WTC11 (cell line): ENCODE measurements around the gene RPS28. TPM values are rescaled to one million over a fixed set of nuclear protein-coding genes. Genes with fewer than 3 reads are reported as not detected.

Source experiments
- ATF1 ChIP-seq: sonication (generic); formaldehyde crosslinking; IDR thresholded peaks from 2 replicates; pipeline ENCODE4 v1.8.1; 2023; ENCODE audit warnings: mild to moderate bottlenecking, moderate library complexity, missing genetic modification reagents
- CBFB ChIP-seq: sonication (generic); formaldehyde crosslinking; IDR thresholded peaks from 2 replicates; pipeline ENCODE4 v1.8.1; 2022; ENCODE audit warnings: mild to moderate bottlenecking, low read depth, missing genetic modification reagents
- CREM ChIP-seq: sonication (generic); formaldehyde crosslinking; IDR thresholded peaks from 2 replicates; pipeline ENCODE4 v1.8.1; 2022; ENCODE audit warnings: mild to moderate bottlenecking, missing genetic modification reagents, moderate library complexity
- ETV6 ChIP-seq: sonication (generic); formaldehyde crosslinking; IDR thresholded peaks from 2 replicates; pipeline ENCODE4 v1.8.1; 2022; ENCODE audit warnings: mild to moderate bottlenecking, missing genetic modification reagents
- FOXK1 ChIP-seq: sonication (generic); formaldehyde crosslinking; IDR thresholded peaks from 2 replicates; pipeline ENCODE4 v1.8.0; 2022; ENCODE audit warnings: mild to moderate bottlenecking, moderate library complexity, missing genetic modification reagents
- FOXP1 ChIP-seq: sonication (generic); formaldehyde crosslinking; IDR thresholded peaks from 2 replicates; pipeline ENCODE4 v1.8.0; 2022; ENCODE audit warnings: missing genetic modification reagents, mild to moderate bottlenecking, moderate library complexity, borderline replicate concordance
- GABPB1 ChIP-seq: sonication (generic); formaldehyde crosslinking; IDR thresholded peaks from 2 replicates; pipeline ENCODE4 v1.8.1; 2023; ENCODE audit warnings: mild to moderate bottlenecking, missing genetic modification reagents
- GTF2I ChIP-seq: fragments of 250-450 bp; sonication (Bioruptor Pico); conservative IDR thresholded peaks from 2 replicates; pipeline ENCODE4 v1.4.0; 2021; ENCODE audit warnings: mild to moderate bottlenecking
- KAT7 ChIP-seq: sonication (generic); formaldehyde crosslinking; IDR thresholded peaks from 2 replicates; pipeline ENCODE4 v1.8.1; 2023; ENCODE audit warnings: missing genetic modification reagents, mild to moderate bottlenecking, borderline replicate concordance
- MYBL2 ChIP-seq: sonication (generic); formaldehyde crosslinking; IDR thresholded peaks from 2 replicates; pipeline ENCODE4 v1.8.1; 2023; ENCODE audit warnings: mild to moderate bottlenecking, moderate library complexity, missing genetic modification reagents
- NFATC4 ChIP-seq: fragments of 250-450 bp; sonication (Bioruptor Pico); IDR thresholded peaks from 2 replicates; pipeline ENCODE4 v1.9.0; 2021; ENCODE audit warnings: mild to moderate bottlenecking
- NFE2L1 ChIP-seq: sonication (generic); formaldehyde crosslinking; IDR thresholded peaks from 2 replicates; pipeline ENCODE4 v1.8.1; 2023; ENCODE audit warnings: missing genetic modification reagents
- NR2C2 ChIP-seq: sonication (generic); formaldehyde crosslinking; IDR thresholded peaks from 2 replicates; pipeline ENCODE4 v1.8.0; 2022; ENCODE audit warnings: mild to moderate bottlenecking, missing genetic modification reagents
- NR3C1 ChIP-seq: sonication (generic); formaldehyde crosslinking; conservative IDR thresholded peaks from 2 replicates; pipeline ENCODE4 v1.8.1; 2023; ENCODE audit warnings: low read depth, mild to moderate bottlenecking, missing genetic modification reagents
- PRRX2 ChIP-seq: fragments of 250-450 bp; sonication (Bioruptor Pico); IDR thresholded peaks from 2 replicates; pipeline ENCODE4 v1.8.0; 2021; ENCODE audit warnings: mild to moderate bottlenecking
- RELA ChIP-seq: sonication (generic); formaldehyde crosslinking; IDR thresholded peaks from 2 replicates; pipeline ENCODE4 v1.8.1; 2022; ENCODE audit warnings: missing genetic modification reagents, mild to moderate bottlenecking, borderline replicate concordance
- SMAD3 ChIP-seq: sonication (generic); formaldehyde crosslinking; IDR thresholded peaks from 2 replicates; pipeline ENCODE4 v1.8.0; 2022; ENCODE audit warnings: missing genetic modification reagents, mild to moderate bottlenecking, borderline replicate concordance
- TEAD1 ChIP-seq: sonication (generic); formaldehyde crosslinking; IDR thresholded peaks from 2 replicates; pipeline ENCODE4 v1.8.0; 2022; ENCODE audit warnings: mild to moderate bottlenecking, missing genetic modification reagents
- ZNF121 ChIP-seq: sonication (generic); formaldehyde crosslinking; IDR thresholded peaks from 2 replicates; pipeline ENCODE4 v1.8.0; 2023; ENCODE audit warnings: missing genetic modification reagents
- ZNF138 ChIP-seq: sonication (generic); formaldehyde crosslinking; conservative IDR thresholded peaks from 2 replicates; pipeline ENCODE4 v1.8.1; 2022; ENCODE audit warnings: mild to moderate bottlenecking, moderate library complexity, missing genetic modification reagents
- total RNA-seq: library from RNA; stranded (reverse); gene quantifications from 3 replicates; pipeline ENCODE4 v1.2.3, GENCODE V29; 2021
- TF ChIP-seq, protein P1 (sequence below): fragments of 250-450 bp; sonication (Bioruptor Pico); conservative IDR thresholded peaks from 2 replicates; pipeline ENCODE4 v1.9.0; 2021; ENCODE audit warnings: mild to moderate bottlenecking
- TF ChIP-seq, protein P2 (sequence below): fragments of 200-600 bp; IDR thresholded peaks from 2 replicates; pipeline ENCODE4 v1.8.0; 2022; ENCODE audit warnings: antibody characterized with exemption
- TF ChIP-seq, protein P3 (sequence below): sonication (generic); formaldehyde crosslinking; IDR thresholded peaks from 2 replicates; pipeline ENCODE4 v1.8.0; 2022; ENCODE audit warnings: mild to moderate bottlenecking, missing genetic modification reagents
- TF ChIP-seq, protein P4 (sequence below): sonication (generic); formaldehyde crosslinking; IDR thresholded peaks from 2 replicates; pipeline ENCODE4 v1.8.0; 2022; ENCODE audit warnings: mild to moderate bottlenecking, missing genetic modification reagents
- TF ChIP-seq, protein P5 (sequence below): sonication (generic); formaldehyde crosslinking; IDR thresholded peaks from 2 replicates; pipeline ENCODE4 v1.8.1; 2022; ENCODE audit warnings: missing genetic modification reagents, borderline replicate concordance
- TF ChIP-seq, protein P6 (sequence below): sonication (generic); formaldehyde crosslinking; IDR thresholded peaks from 2 replicates; pipeline ENCODE4 v1.8.0; 2023; ENCODE audit warnings: missing genetic modification reagents
- TF ChIP-seq, protein P7 (sequence below): sonication (generic); formaldehyde crosslinking; conservative IDR thresholded peaks from 2 replicates; pipeline ENCODE4 v1.8.1; 2022; ENCODE audit warnings: mild to moderate bottlenecking, missing genetic modification reagents
- TF ChIP-seq, protein P8 (sequence below): sonication (generic); formaldehyde crosslinking; IDR thresholded peaks from 2 replicates; pipeline ENCODE4 v1.8.1; 2022; ENCODE audit warnings: low read depth, mild to moderate bottlenecking, moderate library complexity, missing genetic modification reagents, borderline replicate concordance

The RPS28 gene
- total RNA-seq, 1 experiment from 2014 or later: 2,082 TPM

DNA sequence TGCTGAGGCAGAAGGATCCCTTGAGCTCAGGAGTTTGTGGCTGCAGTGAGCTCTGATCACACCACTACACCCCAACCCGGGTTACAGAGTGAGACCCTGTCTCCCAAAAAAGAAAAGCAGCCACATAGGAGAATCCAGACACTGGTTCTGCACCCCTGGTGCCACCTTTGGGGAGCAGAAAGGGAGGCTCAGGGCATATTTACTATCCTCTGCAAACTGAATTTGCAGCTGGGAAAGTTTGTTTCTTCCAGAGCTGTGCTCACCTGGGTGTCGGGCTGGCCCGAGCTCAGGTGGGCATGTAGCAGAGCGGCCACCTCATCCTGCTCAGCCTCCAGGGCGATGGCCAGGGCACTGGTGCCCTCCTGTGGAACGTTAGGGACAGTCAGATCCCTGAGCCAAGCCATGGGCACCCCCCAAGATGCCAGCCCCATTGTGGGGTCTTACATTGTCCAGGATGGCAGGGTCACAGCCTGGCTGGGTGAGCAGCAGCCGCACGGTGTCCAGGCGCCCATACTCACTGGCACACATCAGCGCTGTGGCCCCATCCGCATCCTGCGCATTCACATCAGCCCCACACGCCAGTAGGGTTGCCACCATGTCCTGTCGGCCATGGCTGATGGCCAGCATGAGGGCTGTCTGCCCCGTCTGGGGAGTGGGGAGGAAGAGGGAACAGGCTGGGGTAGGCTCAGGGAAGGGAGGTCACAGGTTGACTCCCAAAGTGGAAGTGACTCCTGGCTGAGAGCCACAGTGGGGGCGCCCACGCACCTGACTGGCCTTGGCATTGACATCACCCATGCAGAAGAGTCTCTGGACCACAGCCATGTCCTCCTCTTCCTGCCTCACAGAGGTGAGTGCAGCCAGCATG is 3.1 kb downstream of the RPS28 start (continued):
- TF ChIP-seq, protein P1, sequence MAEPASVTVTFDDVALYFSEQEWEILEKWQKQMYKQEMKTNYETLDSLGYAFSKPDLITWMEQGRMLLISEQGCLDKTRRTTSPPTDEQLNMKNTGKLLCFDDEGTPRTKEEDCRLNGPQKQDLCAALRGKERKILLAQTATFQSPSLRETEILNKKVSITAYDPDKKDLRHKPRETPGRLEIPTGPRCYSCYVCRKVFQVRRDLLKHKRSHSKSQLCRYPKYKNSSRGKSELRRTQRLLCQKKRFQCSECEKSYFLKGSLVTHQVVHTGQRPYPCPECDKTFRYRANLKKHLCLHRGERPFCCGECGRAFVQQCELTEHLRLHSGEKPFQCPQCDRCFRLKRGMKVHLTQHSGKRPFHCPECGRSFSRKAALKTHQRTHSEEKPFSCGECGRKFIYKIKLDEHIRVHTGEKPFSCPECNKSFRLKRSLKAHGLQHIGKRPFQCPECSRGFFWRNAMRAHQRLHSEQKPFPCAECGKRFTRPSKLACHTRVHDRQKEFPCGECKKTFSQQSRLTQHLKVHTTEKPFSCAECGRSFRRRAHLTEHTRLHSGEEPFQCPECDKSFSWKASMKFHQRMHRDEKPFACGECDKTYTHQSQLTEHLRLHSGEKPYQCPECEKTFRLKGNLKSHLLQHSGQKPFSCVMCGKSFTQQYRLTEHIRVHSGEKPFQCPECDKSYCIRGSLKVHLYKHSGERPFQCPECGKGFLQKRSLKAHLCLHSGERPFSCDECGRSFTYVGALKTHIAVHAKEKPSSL (CRISPR knock-in tag): peak; percentile 60
- TF ChIP-seq NR2C2 (no peak), GABPB1 (CRISPR knock-in tag) (no peak), NFATC4 (CRISPR knock-in tag) (peak; percentile 71), CREM (no peak), RELA (CRISPR knock-in tag) (no peak), SMAD3 (CRISPR knock-in tag) (no peak), PRRX2 (CRISPR knock-in tag) (peak; percentile 73), KAT7 (CRISPR knock-in tag) (no peak), CBFB (CRISPR knock-in tag) (no peak), NR3C1 (CRISPR knock-in tag) (no peak), NFE2L1 (CRISPR knock-in tag) (peak; percentile 33; the same call in 1 of the 2 replicates), ETV6 (CRISPR knock-in tag) (0 out of 2 replicates have a peak, but pooled peaks have one; percentile 20), TEAD1 (CRISPR knock-in tag) (no peak), FOXK1 (CRISPR knock-in tag) (no peak), GTF2I (CRISPR knock-in tag) (no peak), ATF1 (CRISPR knock-in tag) (no peak), FOXP1 (CRISPR knock-in tag) (no peak; the same call in none of the 2 replicates), MYBL2 (CRISPR knock-in tag) (peak; percentile 44; the same call in 1 of the 2 replicates), ZNF138 (CRISPR knock-in tag) (no peak), ZNF121 (no peak)
- TF ChIP-seq, protein P2, sequence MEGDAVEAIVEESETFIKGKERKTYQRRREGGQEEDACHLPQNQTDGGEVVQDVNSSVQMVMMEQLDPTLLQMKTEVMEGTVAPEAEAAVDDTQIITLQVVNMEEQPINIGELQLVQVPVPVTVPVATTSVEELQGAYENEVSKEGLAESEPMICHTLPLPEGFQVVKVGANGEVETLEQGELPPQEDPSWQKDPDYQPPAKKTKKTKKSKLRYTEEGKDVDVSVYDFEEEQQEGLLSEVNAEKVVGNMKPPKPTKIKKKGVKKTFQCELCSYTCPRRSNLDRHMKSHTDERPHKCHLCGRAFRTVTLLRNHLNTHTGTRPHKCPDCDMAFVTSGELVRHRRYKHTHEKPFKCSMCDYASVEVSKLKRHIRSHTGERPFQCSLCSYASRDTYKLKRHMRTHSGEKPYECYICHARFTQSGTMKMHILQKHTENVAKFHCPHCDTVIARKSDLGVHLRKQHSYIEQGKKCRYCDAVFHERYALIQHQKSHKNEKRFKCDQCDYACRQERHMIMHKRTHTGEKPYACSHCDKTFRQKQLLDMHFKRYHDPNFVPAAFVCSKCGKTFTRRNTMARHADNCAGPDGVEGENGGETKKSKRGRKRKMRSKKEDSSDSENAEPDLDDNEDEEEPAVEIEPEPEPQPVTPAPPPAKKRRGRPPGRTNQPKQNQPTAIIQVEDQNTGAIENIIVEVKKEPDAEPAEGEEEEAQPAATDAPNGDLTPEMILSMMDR: no peak
- TF ChIP-seq, protein P3, sequence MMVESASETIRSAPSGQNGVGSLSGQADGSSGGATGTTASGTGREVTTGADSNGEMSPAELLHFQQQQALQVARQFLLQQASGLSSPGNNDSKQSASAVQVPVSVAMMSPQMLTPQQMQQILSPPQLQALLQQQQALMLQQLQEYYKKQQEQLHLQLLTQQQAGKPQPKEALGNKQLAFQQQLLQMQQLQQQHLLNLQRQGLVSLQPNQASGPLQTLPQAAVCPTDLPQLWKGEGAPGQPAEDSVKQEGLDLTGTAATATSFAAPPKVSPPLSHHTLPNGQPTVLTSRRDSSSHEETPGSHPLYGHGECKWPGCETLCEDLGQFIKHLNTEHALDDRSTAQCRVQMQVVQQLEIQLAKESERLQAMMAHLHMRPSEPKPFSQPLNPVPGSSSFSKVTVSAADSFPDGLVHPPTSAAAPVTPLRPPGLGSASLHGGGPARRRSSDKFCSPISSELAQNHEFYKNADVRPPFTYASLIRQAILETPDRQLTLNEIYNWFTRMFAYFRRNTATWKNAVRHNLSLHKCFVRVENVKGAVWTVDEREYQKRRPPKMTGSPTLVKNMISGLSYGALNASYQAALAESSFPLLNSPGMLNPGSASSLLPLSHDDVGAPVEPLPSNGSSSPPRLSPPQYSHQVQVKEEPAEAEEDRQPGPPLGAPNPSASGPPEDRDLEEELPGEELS (CRISPR knock-in tag): no peak
- TF ChIP-seq, protein P4, sequence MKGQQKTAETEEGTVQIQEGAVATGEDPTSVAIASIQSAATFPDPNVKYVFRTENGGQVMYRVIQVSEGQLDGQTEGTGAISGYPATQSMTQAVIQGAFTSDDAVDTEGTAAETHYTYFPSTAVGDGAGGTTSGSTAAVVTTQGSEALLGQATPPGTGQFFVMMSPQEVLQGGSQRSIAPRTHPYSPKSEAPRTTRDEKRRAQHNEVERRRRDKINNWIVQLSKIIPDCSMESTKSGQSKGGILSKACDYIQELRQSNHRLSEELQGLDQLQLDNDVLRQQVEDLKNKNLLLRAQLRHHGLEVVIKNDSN (CRISPR knock-in tag): no peak
- TF ChIP-seq, protein P5, sequence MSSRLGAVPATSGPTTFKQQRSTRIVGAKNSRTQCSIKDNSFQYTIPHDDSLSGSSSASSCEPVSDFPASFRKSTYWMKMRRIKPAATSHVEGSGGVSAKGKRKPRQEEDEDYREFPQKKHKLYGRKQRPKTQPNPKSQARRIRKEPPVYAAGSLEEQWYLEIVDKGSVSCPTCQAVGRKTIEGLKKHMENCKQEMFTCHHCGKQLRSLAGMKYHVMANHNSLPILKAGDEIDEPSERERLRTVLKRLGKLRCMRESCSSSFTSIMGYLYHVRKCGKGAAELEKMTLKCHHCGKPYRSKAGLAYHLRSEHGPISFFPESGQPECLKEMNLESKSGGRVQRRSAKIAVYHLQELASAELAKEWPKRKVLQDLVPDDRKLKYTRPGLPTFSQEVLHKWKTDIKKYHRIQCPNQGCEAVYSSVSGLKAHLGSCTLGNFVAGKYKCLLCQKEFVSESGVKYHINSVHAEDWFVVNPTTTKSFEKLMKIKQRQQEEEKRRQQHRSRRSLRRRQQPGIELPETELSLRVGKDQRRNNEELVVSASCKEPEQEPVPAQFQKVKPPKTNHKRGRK (CRISPR knock-in tag): no peak
- TF ChIP-seq, protein P6, sequence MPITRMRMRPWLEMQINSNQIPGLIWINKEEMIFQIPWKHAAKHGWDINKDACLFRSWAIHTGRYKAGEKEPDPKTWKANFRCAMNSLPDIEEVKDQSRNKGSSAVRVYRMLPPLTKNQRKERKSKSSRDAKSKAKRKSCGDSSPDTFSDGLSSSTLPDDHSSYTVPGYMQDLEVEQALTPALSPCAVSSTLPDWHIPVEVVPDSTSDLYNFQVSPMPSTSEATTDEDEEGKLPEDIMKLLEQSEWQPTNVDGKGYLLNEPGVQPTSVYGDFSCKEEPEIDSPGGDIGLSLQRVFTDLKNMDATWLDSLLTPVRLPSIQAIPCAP: no peak
- TF ChIP-seq, protein P7, sequence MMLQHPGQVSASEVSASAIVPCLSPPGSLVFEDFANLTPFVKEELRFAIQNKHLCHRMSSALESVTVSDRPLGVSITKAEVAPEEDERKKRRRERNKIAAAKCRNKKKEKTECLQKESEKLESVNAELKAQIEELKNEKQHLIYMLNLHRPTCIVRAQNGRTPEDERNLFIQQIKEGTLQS (CRISPR knock-in tag): 0 out of 2 replicates have a peak, but pooled peaks have one; percentile 46
- TF ChIP-seq, protein P8, sequence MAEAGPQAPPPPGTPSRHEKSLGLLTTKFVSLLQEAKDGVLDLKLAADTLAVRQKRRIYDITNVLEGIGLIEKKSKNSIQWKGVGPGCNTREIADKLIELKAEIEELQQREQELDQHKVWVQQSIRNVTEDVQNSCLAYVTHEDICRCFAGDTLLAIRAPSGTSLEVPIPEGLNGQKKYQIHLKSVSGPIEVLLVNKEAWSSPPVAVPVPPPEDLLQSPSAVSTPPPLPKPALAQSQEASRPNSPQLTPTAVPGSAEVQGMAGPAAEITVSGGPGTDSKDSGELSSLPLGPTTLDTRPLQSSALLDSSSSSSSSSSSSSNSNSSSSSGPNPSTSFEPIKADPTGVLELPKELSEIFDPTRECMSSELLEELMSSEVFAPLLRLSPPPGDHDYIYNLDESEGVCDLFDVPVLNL: no peak
